Inferior parietal cortex (tissue), 1 donor: ENCODE data around the gene TTC21A.
A peak's percentile ranks its signal among the peaks of the same experiment; 100 is the strongest.

Source experiments
- DNase-seq: peaks from one replicate; pipeline ENCODE4 v3.0.0-alpha.2; 2016; ENCODE audit errors: extremely low spot score

The TTC21A gene

GRCh38 chr3:39097716-39098472 is 9.6 kb upstream of the TTC21A start:
- DNase-seq, result no peak

GRCh38 chr3:39098473-39099000 is 8.9 kb upstream of the TTC21A start:
- DNase-seq, result no peak

- DNase-seq, result no peak
These were observed 8.2 kb upstream of the TTC21A start for GRCh38 chr3:39099242-39099641.

- no peak for DNase-seq
These were observed 7.6 kb upstream of the TTC21A start for GRCh38 chr3:39099738-39100499.

- DNase-seq, result no peak
These were observed 7.0 kb upstream of the TTC21A start for GRCh38 chr3:39100500-39100886.

- DNase-seq, result no peak
These were observed 6.3 kb upstream of the TTC21A start for GRCh38 chr3:39101022-39101689.

- DNase-seq, result no peak
These were observed 4.8 kb upstream of the TTC21A start for GRCh38 chr3:39102504-39103323.

GRCh38 chr3:39103324-39103693 is 4.2 kb upstream of the TTC21A start:
- no peak for DNase-seq

- no peak for DNase-seq
These were observed 3.5 kb upstream of the TTC21A start for GRCh38 chr3:39103791-39104552.

- DNase-seq, result no peak
These were observed 2.4 kb upstream of the TTC21A start for GRCh38 chr3:39104961-39105686.

GRCh38 chr3:39105687-39106063 is 1.8 kb upstream of the TTC21A start:
- no peak for DNase-seq

GRCh38 chr3:39106281-39106811 is 1.1 kb upstream of the TTC21A start:
- DNase-seq, result no peak

GRCh38 chr3:39106851-39107387 is 561 bp upstream of the TTC21A start:
- peak; percentile 24 for DNase-seq

- DNase-seq, result no peak
These were observed 775 bp downstream of the TTC21A start for GRCh38 chr3:39108200-39108710.

- no peak for DNase-seq
These were observed 1.6 kb downstream of the TTC21A start for GRCh38 chr3:39109086-39109485.

- no peak for DNase-seq
These were observed 2.7 kb downstream of the TTC21A start for GRCh38 chr3:39110041-39110639.

- DNase-seq, result no peak
These were observed 4.6 kb downstream of the TTC21A start for GRCh38 chr3:39112113-39112512.

GRCh38 chr3:39112535-39112934 is 5.1 kb downstream of the TTC21A start:
- DNase-seq, result no peak

- DNase-seq, result no peak
These were observed 5.8 kb downstream of the TTC21A start for GRCh38 chr3:39113291-39113690.
